ENCODE measurements around the gene KRTAP10-7. TPM values are rescaled to one million over a fixed set of nuclear protein-coding genes. Genes with fewer than 3 reads are reported as not detected.

KRTAP10-7 gene
- total RNA-seq, 1 donor from 2014 or later, result not detected

DNA sequence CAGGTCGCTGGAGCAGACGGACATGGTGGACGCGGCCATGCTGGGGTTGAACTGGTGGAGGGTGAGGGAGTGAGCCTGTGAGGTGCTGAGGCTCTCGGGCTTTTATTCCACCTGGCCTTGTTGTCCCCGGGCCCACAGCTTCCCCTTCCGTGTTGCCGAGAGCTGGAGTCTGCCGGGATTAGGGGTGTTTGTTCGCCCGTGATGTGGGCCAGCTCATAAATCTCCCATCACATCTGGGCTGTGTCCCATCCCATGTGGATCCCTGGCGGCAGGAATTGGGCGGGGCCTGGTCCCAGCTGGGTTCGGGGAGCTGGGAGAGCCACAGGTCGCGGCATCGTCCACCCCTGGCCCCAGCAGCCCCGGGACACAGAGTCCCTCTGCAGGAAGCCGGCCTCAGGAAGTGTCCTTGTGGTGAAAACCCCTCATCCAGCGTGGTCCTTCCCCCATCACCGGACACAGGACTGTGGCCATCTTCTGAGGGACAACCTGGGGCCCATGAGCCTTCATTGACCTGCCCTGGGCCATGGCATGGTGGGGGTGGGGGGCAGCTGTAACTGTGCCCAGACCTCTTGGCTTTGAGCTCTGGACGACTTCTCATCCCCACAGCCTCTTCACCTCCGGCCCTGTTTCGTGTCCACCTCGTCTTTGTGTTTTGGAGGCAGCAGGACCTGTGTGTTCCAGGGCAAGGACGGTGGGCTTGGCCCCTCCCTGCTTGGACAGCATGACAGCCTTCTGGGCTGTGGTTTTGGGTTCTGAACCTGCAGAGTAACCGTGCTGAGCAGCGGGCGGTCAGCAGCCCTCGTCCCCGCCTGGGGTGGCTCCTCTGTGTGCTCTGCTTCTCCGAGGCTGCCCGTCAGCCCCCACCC is 7.7 kb upstream of the KRTAP10-7 start, which contains the start of gene KRTAP10-6:
Gene KRTAP10-6 (minus strand): TSS at position 60 of the 866 bp plus-strand sequence. CDS start 21 bp downstream, at position 39.
- Mint-ChIP-seq H3K4me1 (peaks cover 15% of the 10 kb centered on the region), H3K27ac (peak within 1 kb of the TSS; percentile 62), H3K4me3 (no peak within 1 kb of the TSS), H3K36me3 (no peaks in the 10 kb centered on the region), H3K9me3 (no peaks in the 10 kb centered on the region), H3K27me3 (ENCODE audit: insufficient read depth, low read depth) (peaks cover 3% of the 10 kb centered on the region)
- no peaks in the 10 kb centered on the region for H3K79me2 ChIP-seq (ENCODE audit: low read depth)
- no peak for DNase-seq (ENCODE audit: low spot score)
- H3K9ac ChIP-seq, result no peak within 1 kb of the TSS
- H3K4me1 ChIP-seq, result peaks cover 12% of the 10 kb centered on the region
- no peaks in the 10 kb centered on the region for H4K20me1 ChIP-seq (ENCODE audit: low read depth)
- no peaks in the 10 kb centered on the region for H3K9me3 ChIP-seq (ENCODE audit: low read depth)
- H2AFZ ChIP-seq (replicated peaks), result peak within 1 kb of the TSS; percentile 42
- H3K27me3 ChIP-seq, result no peaks in the 10 kb centered on the region
- H3K4me2 ChIP-seq, result no peak within 1 kb of the TSS
- peaks cover 6% of the 10 kb centered on the region for H3F3A ChIP-seq (ENCODE audit: low read depth)
- H3K36me3 ChIP-seq, result no peaks in the 10 kb centered on the region
- H3K27ac ChIP-seq, result no peak within 1 kb of the TSS
- H3K4me3 ChIP-seq, result no peak within 1 kb of the TSS
- TF ChIP-seq EZH2 (IDR thresholded peaks at IDR 0.05) (no peak), CTCF (IDR thresholded peaks at IDR 0.05) (no peak), EZH2phosphoT487 (IDR thresholded peaks at IDR 0.05) (no peak)

DNA sequence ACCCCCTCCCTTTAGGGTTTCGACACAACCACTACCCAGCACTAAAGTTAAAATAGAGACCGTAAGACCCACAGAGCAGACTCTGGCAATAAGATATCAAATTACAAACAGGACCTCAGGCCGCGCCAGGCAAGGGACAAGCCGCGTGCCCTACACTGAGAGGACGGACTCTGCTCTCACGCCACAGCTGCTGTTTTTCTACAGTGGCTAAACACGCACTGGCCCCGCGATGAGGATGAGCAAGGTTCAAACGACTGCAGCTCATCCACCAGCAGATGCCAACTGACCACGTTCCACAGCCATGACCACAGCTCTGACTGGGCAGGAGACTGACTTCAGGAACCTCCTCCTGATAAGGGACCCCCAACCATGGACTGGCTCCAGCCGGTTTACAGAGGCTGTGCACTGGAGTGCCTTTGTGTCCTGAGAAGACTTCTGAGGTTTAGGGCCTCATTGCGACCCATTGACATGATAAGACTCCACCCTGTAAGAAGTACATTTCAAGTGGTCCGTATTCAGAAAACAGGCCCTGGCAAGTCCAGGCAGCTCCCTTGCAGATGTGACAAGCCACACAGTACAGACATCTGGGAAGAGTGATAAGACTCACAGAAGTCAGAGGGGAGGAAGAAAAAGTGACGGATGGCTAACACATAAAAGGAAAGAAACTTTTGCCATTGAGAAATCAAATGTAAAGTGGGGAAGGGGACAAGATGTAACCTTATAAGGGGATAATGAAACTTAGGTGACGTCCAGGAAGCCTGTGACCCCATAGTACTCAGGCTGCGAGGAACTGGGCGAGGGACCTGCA is 6.6 kb upstream of the KRTAP10-7 start:
- no peak overlapping the region for H3K4me3 Mint-ChIP-seq
- Histone ChIP-seq H3K4me3 (no peak overlapping the region), H3K9me3 (ENCODE audit: low read depth) (peaks cover 3% of the 10 kb centered on the region), H4K20me1 (ENCODE audit: low read depth) (no peaks in the 10 kb centered on the region), H3K4me1 (peaks cover 21% of the 10 kb centered on the region), H2AFZ (replicated peaks) (no peak overlapping the region), H3K27me3 (no peaks in the 10 kb centered on the region), H3K79me2 (ENCODE audit: low read depth) (no peaks in the 10 kb centered on the region), H3F3A (ENCODE audit: low read depth) (peaks cover 17% of the 10 kb centered on the region), H3K9ac (no peak overlapping the region), H3K4me2 (no peak overlapping the region), H3K36me3 (no peaks in the 10 kb centered on the region), H3K27ac (no peak overlapping the region)
- peaks cover 17% of the 10 kb centered on the region for H3K4me1 Mint-ChIP-seq
- no peaks in the 10 kb centered on the region for H3K36me3 Mint-ChIP-seq
- peaks cover 2% of the 10 kb centered on the region for H3K9me3 Mint-ChIP-seq
- H3K27ac Mint-ChIP-seq, result peak overlapping the region; percentile 62
- H3K27me3 Mint-ChIP-seq (ENCODE audit: insufficient read depth, low read depth), result peaks cover 3% of the 10 kb centered on the region
- TF ChIP-seq EZH2 (IDR thresholded peaks at IDR 0.05) (no peak), EZH2phosphoT487 (IDR thresholded peaks at IDR 0.05) (no peak), CTCF (IDR thresholded peaks at IDR 0.05) (no peak)
- no peak for DNase-seq (ENCODE audit: low spot score)

DNA sequence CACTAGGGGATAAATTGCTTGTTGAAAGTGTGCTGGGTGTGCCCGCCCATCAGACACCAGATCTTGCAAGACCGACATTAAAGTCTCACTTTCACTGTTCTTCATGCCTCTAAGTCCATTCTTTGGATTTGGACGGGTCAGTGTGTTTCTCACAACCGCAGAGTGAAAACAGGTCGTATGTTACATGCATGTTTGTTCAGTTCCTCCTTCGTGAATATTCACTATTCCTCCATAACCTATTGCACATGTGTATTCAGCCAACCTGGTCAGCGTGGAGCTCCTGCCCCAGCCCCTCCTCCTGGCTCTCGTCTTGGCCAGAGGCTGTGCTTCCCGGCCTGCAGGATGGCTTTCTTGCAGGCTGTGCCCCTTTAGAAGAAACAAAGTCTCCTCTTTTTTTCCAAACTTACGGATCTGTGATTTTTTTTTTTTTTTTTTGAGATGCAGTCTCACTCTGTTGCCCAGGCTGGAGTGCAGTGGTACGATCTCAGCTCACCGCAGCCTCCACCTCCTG is 5.9 kb upstream of the KRTAP10-7 start:
- Histone ChIP-seq H3K27me3 (no peaks in the 10 kb centered on the region), H3F3A (ENCODE audit: low read depth) (peaks cover 24% of the 10 kb centered on the region), H3K79me2 (ENCODE audit: low read depth) (no peaks in the 10 kb centered on the region), H3K27ac (no peak overlapping the region), H3K4me1 (peaks cover 25% of the 10 kb centered on the region), H3K36me3 (no peaks in the 10 kb centered on the region), H3K9ac (no peak overlapping the region), H4K20me1 (ENCODE audit: low read depth) (no peaks in the 10 kb centered on the region), H3K4me3 (no peak overlapping the region), H3K9me3 (ENCODE audit: low read depth) (peaks cover 3% of the 10 kb centered on the region), H3K4me2 (no peak overlapping the region), H2AFZ (replicated peaks) (no peak overlapping the region)
- DNase-seq (ENCODE audit: low spot score), result no peak
- H3K9me3 Mint-ChIP-seq, result peaks cover 2% of the 10 kb centered on the region
- peaks cover 3% of the 10 kb centered on the region for H3K27me3 Mint-ChIP-seq (ENCODE audit: insufficient read depth, low read depth)
- peaks cover 15% of the 10 kb centered on the region for H3K4me1 Mint-ChIP-seq
- no peak overlapping the region for H3K4me3 Mint-ChIP-seq
- H3K36me3 Mint-ChIP-seq, result no peaks in the 10 kb centered on the region
- TF ChIP-seq EZH2 (IDR thresholded peaks at IDR 0.05) (no peak), CTCF (IDR thresholded peaks at IDR 0.05) (no peak), EZH2phosphoT487 (IDR thresholded peaks at IDR 0.05) (no peak)
- no peak overlapping the region for H3K27ac Mint-ChIP-seq
